T47D (cell line): ENCODE results near the gene CASKIN2.
A peak's percentile ranks its signal among the peaks of the same experiment; 100 is the strongest.

ENCODE experiments used
- DNase-seq, 2 experiments: peaks; one replicate each; pipeline versions ENCODE4 v3.0.0 to v3.0.0-alpha.2; 2011 to 2012; ENCODE audit warnings: low read depth in 1 of 2, low spot score in 1 of 2
- JUND ChIP-seq: IDR thresholded peaks from 2 replicates; pipeline ENCODE4 v1.6.1; 2012; ENCODE audit warnings: low read depth
- in situ Hi-C: cut with HindIII; loops from 2 replicates; pipeline ENCODE4 v1.10.0; 2016; ENCODE audit warnings: low sequenced_read_pairs, low pct_unique_long_range_greater_than_20kb

The CASKIN2 gene

DNA sequence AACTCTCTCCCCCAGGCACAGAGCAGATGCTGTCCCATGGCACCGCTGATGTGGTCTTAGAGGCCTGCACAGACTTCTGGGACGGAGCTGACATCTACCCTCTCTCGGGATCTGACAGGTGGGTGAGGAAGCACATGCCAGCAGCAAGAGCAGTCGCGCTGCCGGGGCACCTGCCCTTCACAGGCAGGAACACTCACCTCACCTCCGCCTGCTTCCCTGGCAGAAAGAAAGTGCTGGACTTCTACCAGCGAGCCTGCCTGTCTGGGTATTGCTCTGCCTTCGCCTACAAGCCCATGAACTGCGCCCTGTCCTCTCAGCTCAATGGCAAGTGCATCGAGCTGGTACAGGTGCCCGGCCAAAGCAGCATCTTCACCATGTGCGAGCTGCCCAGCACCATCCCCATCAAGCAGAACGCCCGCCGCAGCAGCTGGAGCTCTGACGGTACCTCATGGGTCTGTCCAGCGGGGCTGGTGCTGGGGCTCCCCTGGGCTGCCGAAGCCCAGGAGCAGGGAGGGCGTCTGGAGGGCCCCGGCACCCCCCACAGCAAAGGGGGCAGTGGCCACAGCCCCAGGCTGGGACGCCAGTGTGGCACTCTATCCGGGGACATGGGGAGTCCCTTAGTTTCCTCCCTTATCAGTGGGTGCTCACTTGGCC lies 21.7 kb downstream of the CASKIN2 start:
- TF ChIP-seq JUND = no peak
- in situ Hi-C loops = no loop called here
- DNase-seq = no peak

DNA sequence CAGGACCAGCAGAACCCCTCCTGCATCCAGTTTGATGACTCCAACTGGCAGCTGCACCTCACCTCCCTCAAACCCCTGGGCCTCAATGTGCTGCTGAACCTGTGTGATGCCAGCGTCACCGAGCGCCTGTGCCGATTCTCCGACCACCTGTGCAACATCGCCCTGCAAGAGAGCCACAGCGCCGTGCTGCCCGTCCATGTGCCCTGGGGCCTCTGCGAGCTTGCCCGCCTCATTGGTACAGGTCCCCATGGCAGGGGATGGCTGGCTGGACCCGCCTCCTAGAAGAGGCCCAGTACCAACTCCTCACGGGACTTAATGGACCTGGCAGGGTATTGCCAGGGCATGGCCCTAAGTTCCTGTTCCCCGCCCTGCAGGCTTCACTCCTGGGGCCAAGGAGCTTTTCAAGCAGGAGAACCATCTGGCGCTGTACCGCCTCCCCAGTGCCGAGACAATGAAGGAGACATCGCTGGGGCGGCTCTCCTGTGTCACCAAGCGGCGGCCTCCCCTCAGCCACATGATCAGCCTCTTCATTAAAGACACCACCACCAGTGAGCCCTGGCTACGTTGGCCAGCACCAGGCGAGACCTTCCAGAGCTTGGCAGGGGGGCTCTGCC lies 22.7 kb downstream of the CASKIN2 start:
- no peak for TF ChIP-seq JUND
- no peak for DNase-seq
- in situ Hi-C loops = no loop called here

DNA sequence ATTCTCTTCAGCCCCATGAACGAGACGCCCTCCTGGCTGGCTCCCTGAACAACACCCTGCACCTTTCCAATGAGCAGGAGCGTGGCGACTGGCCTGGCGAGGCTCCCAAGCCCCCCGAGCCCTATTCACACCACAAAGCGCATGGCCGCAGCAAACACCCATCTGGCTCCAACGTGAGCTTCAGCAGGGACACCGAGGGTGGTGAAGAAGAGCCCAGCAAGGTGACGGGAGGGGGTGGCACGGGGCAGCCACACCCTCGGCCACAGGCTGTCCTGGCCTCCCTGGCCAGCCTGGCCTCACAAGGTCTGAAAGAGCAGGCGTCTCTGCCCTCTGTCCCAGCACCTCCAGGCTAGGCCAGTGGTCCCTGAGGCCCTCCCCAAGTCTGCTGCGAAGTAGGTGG lies 23.7 kb downstream of the CASKIN2 start:
- no peak for DNase-seq
- in situ Hi-C loops = no loop called here
- TF ChIP-seq JUND = no peak

DNA sequence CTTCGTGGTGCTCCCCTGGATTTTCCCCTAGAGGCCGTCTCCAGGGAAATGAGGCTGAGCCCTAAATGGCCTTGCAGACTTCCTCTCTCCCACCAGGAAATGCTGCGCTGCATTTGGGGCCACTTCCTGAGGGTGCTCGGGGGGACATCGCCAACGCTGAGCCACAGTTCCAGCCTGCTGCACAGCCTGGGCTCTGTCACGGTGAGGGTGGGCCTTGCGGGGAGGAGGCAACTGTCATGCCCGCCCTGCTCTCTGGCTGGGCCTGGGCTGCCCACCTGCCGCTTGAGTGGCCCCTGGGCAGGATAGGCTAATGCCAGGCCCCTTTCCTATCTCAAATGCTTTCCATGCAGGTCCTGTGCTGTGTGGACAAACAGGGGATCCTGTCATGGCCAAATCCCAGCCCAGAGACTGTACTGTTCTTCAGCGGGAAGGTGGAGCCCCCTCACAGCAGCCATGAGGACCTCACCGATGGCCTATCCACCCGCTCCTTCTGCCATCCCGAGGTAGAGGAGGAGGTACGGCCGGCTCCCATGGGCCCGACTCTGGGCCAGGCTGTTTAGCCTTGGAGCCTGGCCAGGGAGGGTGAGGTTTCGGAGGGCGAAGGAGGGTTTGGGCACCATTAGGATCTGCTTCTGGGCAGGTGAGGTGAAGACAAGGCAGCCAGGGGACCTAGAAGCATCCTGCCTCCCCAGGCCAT lies 24.2 kb downstream of the CASKIN2 start:
- no peak for DNase-seq
- in situ Hi-C loops = no loop called here
- TF ChIP-seq JUND = no peak

DNA sequence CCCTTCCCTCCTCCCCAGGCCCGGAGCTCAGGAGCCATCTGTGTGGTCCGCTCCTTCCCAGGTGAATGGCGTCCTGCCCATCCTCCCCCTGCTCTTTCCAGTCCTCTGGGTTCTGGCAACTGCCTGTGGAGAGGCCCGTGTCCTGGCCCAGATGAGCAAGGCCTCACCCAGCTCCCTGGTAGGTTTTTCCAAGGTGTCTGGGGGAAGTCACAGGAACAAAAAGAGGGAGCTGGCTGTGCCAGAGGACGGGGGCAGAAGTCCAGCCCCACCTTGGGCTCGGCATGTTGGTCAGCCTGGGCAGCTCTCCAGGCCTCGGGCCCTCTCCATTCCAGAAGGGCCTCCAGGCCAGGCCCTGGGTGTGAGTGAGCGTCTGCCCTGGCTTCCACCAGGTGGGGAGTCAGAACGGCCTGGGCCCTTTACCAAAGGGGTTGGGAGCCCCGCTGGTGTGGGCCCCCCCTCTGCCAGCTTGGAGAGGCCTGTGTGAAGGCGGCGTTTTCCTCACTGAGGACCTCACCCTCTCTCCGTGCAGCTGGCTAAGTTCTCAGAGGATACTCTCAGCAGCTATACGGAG lies 25.1 kb downstream of the CASKIN2 start:
- DNase-seq = no peak
- in situ Hi-C loops = no loop called here
- TF ChIP-seq JUND = no peak

DNA sequence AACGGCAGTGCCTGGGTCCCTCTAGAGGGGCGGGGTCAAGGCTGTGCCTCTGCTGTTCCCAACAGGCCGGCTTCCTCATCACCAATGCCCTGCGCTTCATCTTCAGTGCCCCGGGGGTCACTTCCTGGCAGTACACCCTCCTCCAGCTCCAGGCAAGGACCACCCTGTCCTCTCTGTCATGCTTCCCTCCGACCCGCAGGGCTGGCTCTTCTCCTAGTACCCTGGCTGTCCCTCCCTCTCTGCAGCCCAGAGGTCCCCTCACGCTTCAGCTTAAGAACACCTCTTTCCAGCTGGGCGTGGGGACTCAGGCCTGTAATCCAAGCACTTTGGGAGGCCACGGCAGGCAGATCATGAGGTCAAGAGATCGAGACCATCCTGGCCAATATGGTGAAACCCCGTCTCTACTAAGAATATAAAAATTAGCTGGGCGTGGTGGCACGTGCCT lies 25.8 kb downstream of the CASKIN2 start:
- DNase-seq = no peak
- in situ Hi-C loops = no loop called here
- no peak for TF ChIP-seq JUND

DNA sequence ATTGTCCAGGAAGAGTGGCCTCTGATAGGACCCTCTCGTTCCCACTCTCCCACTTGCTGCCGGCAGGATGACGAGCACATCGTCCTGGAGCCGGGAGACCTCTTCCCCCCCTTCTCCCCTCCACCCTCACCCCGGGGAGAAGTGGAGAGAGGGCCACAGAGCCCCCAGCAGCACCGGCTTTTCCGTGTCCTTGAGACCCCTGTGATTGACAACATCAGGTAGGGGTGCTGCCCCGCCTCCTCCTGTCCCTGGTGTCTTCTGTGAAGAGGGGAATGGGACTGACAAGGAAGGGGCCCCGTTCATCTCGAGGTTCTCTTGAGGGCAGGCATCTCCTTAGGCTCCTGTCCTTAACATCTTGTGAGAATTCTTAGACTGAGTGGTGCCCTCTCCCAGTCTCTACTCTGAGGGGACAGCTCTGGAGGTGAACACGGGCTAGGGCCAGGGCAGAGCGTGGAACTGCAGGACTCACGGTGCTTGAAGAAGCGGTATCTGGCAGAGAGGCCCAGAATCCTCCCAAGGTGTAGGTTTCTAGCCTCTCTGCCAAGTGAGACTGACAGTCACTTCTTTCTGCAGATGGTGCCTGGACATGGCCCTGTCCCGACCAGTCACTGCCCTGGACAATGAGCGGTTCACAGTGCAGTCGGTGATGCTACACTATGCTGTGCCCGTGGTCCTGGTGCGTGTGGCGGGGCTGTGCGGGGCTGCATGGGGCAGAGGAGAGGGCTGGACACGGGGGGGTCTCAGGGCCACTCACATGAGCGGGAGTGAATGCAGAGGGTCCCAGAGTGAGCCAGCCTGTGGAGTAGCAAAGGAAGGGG lies 26.4 kb downstream of the CASKIN2 start:
- TF ChIP-seq JUND = no peak
- in situ Hi-C loops = no loop called here
- DNase-seq = no peak

DNA sequence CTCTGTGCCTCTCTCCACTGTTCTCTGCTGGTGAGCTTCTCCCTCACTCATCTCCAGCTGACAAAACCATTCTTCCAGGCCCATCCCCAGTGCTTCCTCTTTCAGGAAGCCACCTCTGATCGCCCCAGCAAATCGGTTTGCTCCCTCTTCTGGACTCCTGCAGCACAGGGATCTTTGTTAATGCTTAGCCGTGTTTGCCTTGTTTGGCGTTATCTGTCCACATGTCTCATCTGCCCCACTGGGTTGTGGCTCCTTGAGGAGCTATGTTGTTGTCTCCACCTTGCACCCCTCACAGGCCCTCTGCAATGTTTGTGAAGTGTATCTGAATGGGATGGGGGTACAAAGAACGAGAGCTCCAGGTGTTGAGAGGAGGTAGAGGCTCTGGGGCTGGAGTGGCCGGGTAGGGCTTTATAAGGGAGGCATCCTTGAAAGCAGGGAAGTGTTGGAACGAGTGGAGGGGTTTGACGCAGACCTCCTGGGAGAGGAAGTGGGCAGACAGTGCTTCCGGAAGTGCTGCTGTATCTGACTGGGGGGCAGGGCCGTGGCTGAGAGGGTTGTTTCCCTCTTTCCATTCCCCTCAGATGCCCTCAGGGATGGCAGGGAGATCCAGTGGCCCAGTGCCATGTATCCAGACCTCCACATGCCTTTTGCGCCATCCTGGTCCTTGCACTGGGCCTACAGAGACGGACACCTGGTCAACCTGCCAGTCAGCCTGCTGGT lies 27.8 kb downstream of the CASKIN2 start:
- in situ Hi-C loops = no loop called here
- peak in 1 of 2 experiments; percentile 36 for DNase-seq
- no peak for TF ChIP-seq JUND

DNA sequence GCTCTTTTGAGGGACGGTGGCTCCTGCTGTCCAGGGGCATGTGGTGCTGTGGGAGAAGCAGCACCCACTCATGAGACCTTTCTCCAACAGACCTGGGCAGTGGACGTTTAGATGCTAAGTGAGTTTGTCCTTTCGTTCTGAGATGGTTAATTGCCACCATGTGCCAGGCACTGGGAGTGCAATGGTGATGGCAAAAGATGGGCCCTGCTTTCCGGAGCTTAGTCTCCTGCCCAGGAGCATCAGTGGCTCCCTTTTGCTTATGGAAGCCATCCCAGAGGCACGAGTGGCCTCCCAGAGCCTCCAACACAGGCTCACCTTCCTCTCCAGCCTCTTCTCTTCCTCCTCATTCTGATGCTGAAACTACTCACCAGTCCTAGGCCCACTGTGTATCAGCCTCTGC lies 28.4 kb downstream of the CASKIN2 start:
- in situ Hi-C loops = no loop called here
- TF ChIP-seq JUND = no peak
- DNase-seq = peak in 1 of 2 experiments; percentile 41

DNA sequence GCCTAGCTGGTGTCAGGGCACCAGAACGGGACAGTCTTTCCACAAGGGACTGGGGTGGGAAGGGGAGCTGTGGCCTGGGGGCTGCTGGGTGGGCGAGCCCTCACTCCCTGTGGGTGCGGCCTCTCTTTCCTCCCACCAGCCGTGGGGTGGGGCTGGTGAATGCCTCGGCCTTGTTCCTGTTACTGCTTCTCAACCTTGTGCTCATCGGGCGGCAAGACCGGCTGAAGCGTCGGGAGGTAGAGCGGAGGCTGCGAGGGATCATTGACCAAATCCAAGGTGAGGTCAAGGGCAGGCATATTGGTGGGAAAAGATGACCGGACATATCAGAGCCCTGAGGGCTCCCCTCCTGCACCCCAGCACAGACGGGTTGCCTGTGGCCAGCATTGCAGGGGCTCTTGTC lies 29.2 kb downstream of the CASKIN2 start:
- no peak for DNase-seq
- no peak for TF ChIP-seq JUND
- in situ Hi-C loops = no loop called here

DNA sequence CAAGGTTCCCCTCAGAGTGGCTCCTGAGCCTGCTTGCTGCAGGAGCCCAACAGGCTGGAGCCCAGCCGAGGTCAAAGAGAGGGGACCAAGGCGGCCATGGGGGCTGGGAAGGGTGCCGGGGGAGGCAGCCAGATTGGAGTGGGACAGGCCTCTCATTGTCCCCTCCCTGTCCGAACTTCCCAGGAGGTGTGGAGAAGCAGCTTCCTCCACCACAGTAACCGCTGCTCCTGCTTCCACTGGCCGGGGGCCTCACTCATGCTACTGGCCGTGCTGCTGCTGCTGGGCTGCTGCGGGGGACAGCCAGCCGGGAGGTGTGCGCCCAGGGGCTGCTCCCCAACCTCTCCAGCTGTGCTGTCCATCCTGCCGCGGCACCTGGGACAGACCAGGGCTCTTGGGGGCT lies 29.6 kb downstream of the CASKIN2 start:
- no peak for DNase-seq
- in situ Hi-C loops = no loop called here

More for the DNA sequence above, 29.6 kb downstream of the CASKIN2 start:
- TF ChIP-seq JUND = no peak
